SU-DHL-6 (cell line): ENCODE measurements around the gene FN1.

ENCODE experiments used
- EZH2phosphoT487 ChIP-seq: fragments of 200-600 bp; sonication (generic), shearing (Covaris generic); conservative IDR thresholded peaks from 2 replicates; pipeline ENCODE4 v1.6.1; 2018; ENCODE audit warnings: mild to moderate bottlenecking, antibody characterized with exemption, low read length, moderate library complexity, mixed read lengths
- TF ChIP-seq, protein P1 (sequence below): fragments of 200-600 bp; sonication (generic); IDR thresholded peaks from one replicate; pipeline ENCODE4 v1.5.1; 2017; ENCODE audit warnings: antibody characterized with exemption, mild to moderate bottlenecking, low read length, moderate library complexity; ENCODE audit not compliant: insufficient read depth, poor library complexity, severe bottlenecking

DNA sequence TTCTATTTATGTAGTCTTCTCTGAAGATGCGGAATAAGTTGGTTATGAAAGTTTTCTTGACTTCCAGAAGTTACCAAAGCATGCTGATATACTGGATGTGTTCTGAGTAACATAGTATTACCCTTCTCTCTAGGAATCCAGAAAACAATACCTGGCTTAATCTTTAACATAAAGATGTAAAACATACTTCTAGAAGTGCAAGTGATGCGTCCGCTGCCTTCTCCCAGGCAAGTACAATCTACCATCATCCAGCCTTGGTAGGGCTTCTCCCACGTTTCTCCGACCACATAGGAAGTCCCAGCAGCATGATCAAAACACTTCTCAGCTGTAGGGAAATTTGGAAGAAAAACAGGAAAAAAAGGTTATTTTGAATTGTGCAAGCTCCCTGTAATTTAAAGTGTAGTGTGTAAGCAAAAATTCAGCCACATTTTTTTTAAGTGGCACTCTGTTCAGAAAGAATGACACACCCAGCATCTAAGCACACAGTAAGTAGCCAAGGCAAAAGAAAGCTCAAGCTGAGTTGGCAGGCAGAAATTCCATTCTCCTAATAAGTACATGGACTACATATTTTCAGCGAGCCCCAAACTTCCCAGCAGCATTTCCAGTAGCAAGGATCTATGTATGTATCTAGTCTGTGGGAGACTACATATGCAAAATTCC lies 5.2 kb downstream of the FN1 start:
- TF ChIP-seq, protein P1, sequence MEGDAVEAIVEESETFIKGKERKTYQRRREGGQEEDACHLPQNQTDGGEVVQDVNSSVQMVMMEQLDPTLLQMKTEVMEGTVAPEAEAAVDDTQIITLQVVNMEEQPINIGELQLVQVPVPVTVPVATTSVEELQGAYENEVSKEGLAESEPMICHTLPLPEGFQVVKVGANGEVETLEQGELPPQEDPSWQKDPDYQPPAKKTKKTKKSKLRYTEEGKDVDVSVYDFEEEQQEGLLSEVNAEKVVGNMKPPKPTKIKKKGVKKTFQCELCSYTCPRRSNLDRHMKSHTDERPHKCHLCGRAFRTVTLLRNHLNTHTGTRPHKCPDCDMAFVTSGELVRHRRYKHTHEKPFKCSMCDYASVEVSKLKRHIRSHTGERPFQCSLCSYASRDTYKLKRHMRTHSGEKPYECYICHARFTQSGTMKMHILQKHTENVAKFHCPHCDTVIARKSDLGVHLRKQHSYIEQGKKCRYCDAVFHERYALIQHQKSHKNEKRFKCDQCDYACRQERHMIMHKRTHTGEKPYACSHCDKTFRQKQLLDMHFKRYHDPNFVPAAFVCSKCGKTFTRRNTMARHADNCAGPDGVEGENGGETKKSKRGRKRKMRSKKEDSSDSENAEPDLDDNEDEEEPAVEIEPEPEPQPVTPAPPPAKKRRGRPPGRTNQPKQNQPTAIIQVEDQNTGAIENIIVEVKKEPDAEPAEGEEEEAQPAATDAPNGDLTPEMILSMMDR = no peak
- TF ChIP-seq EZH2phosphoT487 = no peak
